GM12878 (cell line): ENCODE measurements around the gene GRXCR2. TPM values are rescaled to one million over a fixed set of nuclear protein-coding genes. Genes with fewer than 3 reads are reported as not detected.

Experiments
- ATAC-seq: fragments of 200-7000 bp; cut with Tn5 transposase; 3 replicates; pipeline ENCODE4 v1.9.1; 2020; ENCODE audit warnings: mild to moderate bottlenecking, moderate library complexity
- BruUV-seq: library from RNA; stranded (reverse); fragments of 400-500 nt; replicated peaks from 2 replicates; lab custom pipeline; 2021; lab: Mats Ljungman, UMichigan
- CTCF ChIA-PET: fragments of 300-600 bp; sonication (Branson Sonifier 250); formaldehyde crosslinking; extraction: SDS; loops from one replicate; lab custom pipeline; 2021; ENCODE audit warnings: inconsistent platforms; lab: Yijun Ruan, JAX
- POLR2A ChIA-PET: fragments of 350-600 bp; formaldehyde crosslinking; extraction: SDS; loops from one replicate; lab custom pipeline; 2021; ENCODE audit warnings: inconsistent platforms; lab: Charles Lee
- RAD21 ChIA-PET: fragments of 300-600 bp; sonication (Branson Sonifier 250); formaldehyde crosslinking; loops from one replicate; lab custom pipeline; 2023; ENCODE audit warnings: antibody characterized with exemption; ENCODE audit not compliant: unreplicated experiment; lab: Charles Lee
- SMC1A ChIA-PET: fragments of 300-600 bp; sonication (Branson Sonifier 250); formaldehyde crosslinking; loops from one replicate; lab custom pipeline; 2023; ENCODE audit not compliant: unreplicated experiment, uncharacterized antibody; lab: Charles Lee
- DNase-seq: peaks from one replicate; pipeline ENCODE4 v3.0.0-alpha.2; 2011; ENCODE audit warnings: low read depth, low spot score
- FAIRE-seq: peaks from 3 replicates; lab custom pipeline; 2011; peaks lifted over from hg19 to GRCh38; lab: Jason Lieb, UNC
- H2AFZ ChIP-seq: 2 replicates; pipeline ENCODE4 v1.6.0; 2011; ENCODE audit warnings: low read depth, low read length, control low read depth; ENCODE audit not compliant: control insufficient read depth
- H3K27ac ChIP-seq: 2 replicates; pipeline ENCODE4 v1.5.1; 2011; ENCODE audit warnings: control low read depth; ENCODE audit not compliant: control insufficient read depth, insufficient read depth
- H3K27me3 ChIP-seq, 2 experiments: replicated peaks in 1 of 2; 2 replicates each; pipeline versions ENCODE4 v1.6.0 to v1.6.1; 2011; ENCODE audit warnings: low read length in 1 of 2; ENCODE audit not compliant: control insufficient read depth in 2 of 2, insufficient read depth in 2 of 2
- H3K36me3 ChIP-seq, 2 experiments: 2 replicates each; pipeline ENCODE4 v1.5.1; 2011; ENCODE audit warnings: low read length in 1 of 2; ENCODE audit not compliant: control insufficient read depth in 2 of 2, insufficient read depth in 2 of 2
- H3K4me1 ChIP-seq: 2 replicates; pipeline ENCODE4 v1.6.1; 2011; ENCODE audit warnings: mild to moderate bottlenecking, low read length, moderate library complexity, mixed read lengths; ENCODE audit not compliant: control insufficient read depth, insufficient read depth
- H3K4me2 ChIP-seq: 2 replicates; pipeline ENCODE4 v1.6.0; 2011; ENCODE audit warnings: control low read depth; ENCODE audit not compliant: control insufficient read depth, insufficient read depth
- H3K4me3 ChIP-seq: fragments of 200-600 bp; sonication (generic); 2 replicates; pipeline ENCODE4 v1.5.1; 2016
- H3K79me2 ChIP-seq: 2 replicates; pipeline ENCODE4 v1.6.0; 2011; ENCODE audit warnings: low read length; ENCODE audit not compliant: control insufficient read depth, insufficient read depth
- H3K9ac ChIP-seq: 2 replicates; pipeline ENCODE4 v1.8.0; 2011; ENCODE audit warnings: low read length, control low read depth, mixed read lengths; ENCODE audit not compliant: control insufficient read depth, insufficient read depth
- H3K9me3 ChIP-seq: replicated peaks from 3 replicates; pipeline ENCODE4 v1.5.1; 2011; ENCODE audit warnings: mild to moderate bottlenecking, low read length; ENCODE audit not compliant: control insufficient read depth, insufficient read depth
- H4K20me1 ChIP-seq: 2 replicates; pipeline ENCODE4 v1.6.0; 2011; ENCODE audit not compliant: control insufficient read depth, insufficient read depth
- CREB1 ChIP-seq: IDR thresholded peaks from 2 replicates; pipeline ENCODE4 v1.6.1; 2012; ENCODE audit warnings: low read depth, mild to moderate bottlenecking, inconsistent platforms
- EP300 ChIP-seq, 2 experiments: fragments of 150-350 bp in 1 of 2; IDR thresholded peaks; 2 replicates each; pipeline ENCODE4 v1.6.1; 2011 to 2012; ENCODE audit warnings: low read depth in 2 of 2, low read length in 2 of 2, borderline replicate concordance in 1 of 2, improper control_type of control experiment in 1 of 2, inconsistent platforms in 1 of 2; ENCODE audit not compliant: control insufficient read depth in 1 of 2
- ETV6 ChIP-seq, 2 experiments: fragments of 450-650 bp in 1 of 2; IDR thresholded peaks in 1 of 2; conservative IDR thresholded peaks in 1 of 2; 2 replicates each; pipeline ENCODE4 v1.6.1; 2014; ENCODE audit warnings: antibody characterized with exemption in 1 of 2, borderline replicate concordance in 1 of 2, low read depth in 1 of 2, mild to moderate bottlenecking in 1 of 2, moderate library complexity in 1 of 2
- HCFC1 ChIP-seq: fragments of 150-350 bp; IDR thresholded peaks from 2 replicates; pipeline ENCODE4 v1.6.1; 2014; ENCODE audit warnings: low read length
- MEF2B ChIP-seq: fragments of 450-650 bp; IDR thresholded peaks from 2 replicates; pipeline ENCODE4 v1.6.1; 2018; ENCODE audit warnings: mild to moderate bottlenecking, moderate library complexity; ENCODE audit not compliant: partially characterized antibody, poor library complexity, severe bottlenecking
- MTA3 ChIP-seq: IDR thresholded peaks from 2 replicates; pipeline ENCODE4 v1.6.1; 2012; ENCODE audit warnings: low read length, inconsistent platforms, borderline replicate concordance
- NFYB ChIP-seq: IDR thresholded peaks from 2 replicates; pipeline ENCODE4 v1.6.1; 2011; ENCODE audit warnings: low read depth, mild to moderate bottlenecking, low read length, improper control_type of control experiment, moderate library complexity; ENCODE audit not compliant: insufficient read depth
- POLR2AphosphoS2 ChIP-seq: IDR thresholded peaks from 2 replicates; pipeline ENCODE4 v1.6.1; 2011; ENCODE audit warnings: low read depth, mild to moderate bottlenecking, low read length, improper control_type of control experiment, moderate library complexity
- TAF1 ChIP-seq: IDR thresholded peaks from 2 replicates; pipeline ENCODE4 v1.6.1; 2011; ENCODE audit warnings: mild to moderate bottlenecking, low read depth, low read length, borderline replicate concordance
- YY1 ChIP-seq: IDR thresholded peaks from 2 replicates; pipeline ENCODE4 v1.6.1; 2011; ENCODE audit warnings: low read depth, mild to moderate bottlenecking, low read length
- ZBED1 ChIP-seq: IDR thresholded peaks from 2 replicates; pipeline ENCODE4 v1.6.1; 2016; ENCODE audit warnings: borderline replicate concordance
- WGBS: methylation state at CpG from one replicate; pipeline ENCODE4 v1.1.6; 2016; ENCODE audit warnings: low lambda C conversion rate; ENCODE audit not compliant: insufficient replicate concordance, insufficient coverage; ENCODE audit errors: missing lambda C conversion rate; 5-methylcytosine and 5-hydroxymethylcytosine counted together
- in situ Hi-C: fragments of 300-500 bp; cut with MboI; formaldehyde crosslinking; loops from 9 replicates; pipeline ENCODE4 v1.14.3; 2018; ENCODE audit warnings: mixed read lengths
- intact Hi-C: fragments of 100-400 bp; cut with micrococcal nuclease; formaldehyde crosslinking; loops from one replicate; pipeline ENCODE4 v1.14.2; 2022; ENCODE audit not compliant: unreplicated experiment
- polyA plus RNA-seq, 11 experiments: library from polyadenylated mRNA; depleted of rRNA in 4 of 11; unstranded in 6 of 11; stranded (reverse) in 5 of 11; fragments of >200 nt; fragmentation: Nextera tagmentation in 4 of 11; fragmentation: Illumina TruSeq in 1 of 11; extraction: Ambion mirVana in 4 of 11; extraction: Trizol in 1 of 11; gene quantifications; 1 replicate in 1 of 11; 2 replicates in 10 of 11; pipeline versions ENCODE4 v1.2.1 to v1.2.3, GENCODE V29; 2011 to 2016; ENCODE audit warnings: inconsistent platforms in 2 of 11, missing spikeins in 2 of 11, low read depth in 1 of 11
- total RNA-seq, 4 experiments: library from RNA; depleted of rRNA in 3 of 4; stranded (reverse); fragments of >200 nt in 3 of 4; fragmentation: Illumina TruSeq in 1 of 4; extraction: Trizol in 1 of 4; gene quantifications; 2 replicates each; pipeline versions ENCODE4 v1.2.1 to v1.2.3, GENCODE V29; 2013 to 2021
- TF ChIP-seq, protein P1 (sequence below): fragments of 450-650 bp; IDR thresholded peaks from 2 replicates; pipeline ENCODE4 v1.6.1; 2017; ENCODE audit warnings: mild to moderate bottlenecking, moderate library complexity
- TF ChIP-seq, protein P2 (sequence below): fragments of 450-650 bp; IDR thresholded peaks from 2 replicates; pipeline ENCODE4 v1.6.1; 2014; ENCODE audit warnings: mild to moderate bottlenecking
- TF ChIP-seq, protein P3 (sequence below): fragments of 150-350 bp; IDR thresholded peaks from 2 replicates; pipeline ENCODE4 v1.6.1; 2016; ENCODE audit warnings: low read depth, low read length
- TF ChIP-seq, protein P4 (sequence below): fragments of 450-650 bp; IDR thresholded peaks from 2 replicates; pipeline ENCODE4 v1.6.1; 2016; ENCODE audit warnings: mild to moderate bottlenecking

GRXCR2 gene
- total and polyA plus RNA-seq, 10 of the 15 experiments (the other 5 are each of a cell fraction or from before 2014, with no cell fraction given), result not detected

DNA sequence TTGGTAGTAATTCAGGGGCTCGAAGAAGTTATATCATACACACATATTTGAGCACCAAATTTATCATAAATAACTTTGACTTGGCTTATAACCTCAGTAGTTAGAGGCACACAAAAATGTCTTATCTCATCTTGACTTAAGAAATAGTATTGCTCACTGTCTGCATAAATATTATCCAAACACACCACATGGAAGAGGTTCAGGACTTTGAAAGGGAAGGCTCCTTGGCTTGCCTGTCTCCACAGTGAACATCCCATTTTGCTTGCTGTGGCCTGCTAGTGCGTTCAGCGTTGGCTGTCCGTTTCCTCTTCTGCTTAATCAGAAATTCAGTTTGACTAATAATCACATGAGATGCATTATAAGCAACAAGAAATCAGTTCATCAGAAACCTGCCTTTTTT is 13.9 kb downstream of the GRXCR2 start:
- in situ Hi-C loops, result no loop called here
- ChIA-PET SMC1A (no interaction called here), CTCF (no interaction called here)
- TF ChIP-seq, protein P1, sequence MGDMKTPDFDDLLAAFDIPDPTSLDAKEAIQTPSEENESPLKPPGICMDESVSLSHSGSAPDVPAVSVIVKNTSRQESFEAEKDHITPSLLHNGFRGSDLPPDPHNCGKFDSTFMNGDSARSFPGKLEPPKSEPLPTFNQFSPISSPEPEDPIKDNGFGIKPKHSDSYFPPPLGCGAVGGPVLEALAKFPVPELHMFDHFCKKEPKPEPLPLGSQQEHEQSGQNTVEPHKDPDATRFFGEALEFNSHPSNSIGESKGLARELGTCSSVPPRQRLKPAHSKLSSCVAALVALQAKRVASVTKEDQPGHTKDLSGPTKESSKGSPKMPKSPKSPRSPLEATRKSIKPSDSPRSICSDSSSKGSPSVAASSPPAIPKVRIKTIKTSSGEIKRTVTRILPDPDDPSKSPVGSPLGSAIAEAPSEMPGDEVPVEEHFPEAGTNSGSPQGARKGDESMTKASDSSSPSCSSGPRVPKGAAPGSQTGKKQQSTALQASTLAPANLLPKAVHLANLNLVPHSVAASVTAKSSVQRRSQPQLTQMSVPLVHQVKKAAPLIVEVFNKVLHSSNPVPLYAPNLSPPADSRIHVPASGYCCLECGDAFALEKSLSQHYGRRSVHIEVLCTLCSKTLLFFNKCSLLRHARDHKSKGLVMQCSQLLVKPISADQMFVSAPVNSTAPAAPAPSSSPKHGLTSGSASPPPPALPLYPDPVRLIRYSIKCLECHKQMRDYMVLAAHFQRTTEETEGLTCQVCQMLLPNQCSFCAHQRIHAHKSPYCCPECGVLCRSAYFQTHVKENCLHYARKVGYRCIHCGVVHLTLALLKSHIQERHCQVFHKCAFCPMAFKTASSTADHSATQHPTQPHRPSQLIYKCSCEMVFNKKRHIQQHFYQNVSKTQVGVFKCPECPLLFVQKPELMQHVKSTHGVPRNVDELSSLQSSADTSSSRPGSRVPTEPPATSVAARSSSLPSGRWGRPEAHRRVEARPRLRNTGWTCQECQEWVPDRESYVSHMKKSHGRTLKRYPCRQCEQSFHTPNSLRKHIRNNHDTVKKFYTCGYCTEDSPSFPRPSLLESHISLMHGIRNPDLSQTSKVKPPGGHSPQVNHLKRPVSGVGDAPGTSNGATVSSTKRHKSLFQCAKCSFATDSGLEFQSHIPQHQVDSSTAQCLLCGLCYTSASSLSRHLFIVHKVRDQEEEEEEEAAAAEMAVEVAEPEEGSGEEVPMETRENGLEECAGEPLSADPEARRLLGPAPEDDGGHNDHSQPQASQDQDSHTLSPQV, result no peak
- no peak for TF ChIP-seq ETV6 (conservative IDR thresholded peaks at IDR 0.05 in 1 of 2, IDR thresholded peaks at IDR 0.05 in 1 of 2; ENCODE audit: borderline replicate concordance in 1 of 2, low read depth in 1 of 2)
- no peak for TF ChIP-seq TAF1
- TF ChIP-seq MEF2B, result no peak
- no peak for TF ChIP-seq NFYB
- TF ChIP-seq, protein P2, sequence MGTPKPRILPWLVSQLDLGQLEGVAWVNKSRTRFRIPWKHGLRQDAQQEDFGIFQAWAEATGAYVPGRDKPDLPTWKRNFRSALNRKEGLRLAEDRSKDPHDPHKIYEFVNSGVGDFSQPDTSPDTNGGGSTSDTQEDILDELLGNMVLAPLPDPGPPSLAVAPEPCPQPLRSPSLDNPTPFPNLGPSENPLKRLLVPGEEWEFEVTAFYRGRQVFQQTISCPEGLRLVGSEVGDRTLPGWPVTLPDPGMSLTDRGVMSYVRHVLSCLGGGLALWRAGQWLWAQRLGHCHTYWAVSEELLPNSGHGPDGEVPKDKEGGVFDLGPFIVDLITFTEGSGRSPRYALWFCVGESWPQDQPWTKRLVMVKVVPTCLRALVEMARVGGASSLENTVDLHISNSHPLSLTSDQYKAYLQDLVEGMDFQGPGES, result no peak
- no peak for TF ChIP-seq POLR2AphosphoS2
- no peak for TF ChIP-seq EP300 (IDR thresholded peaks at IDR 0.05; ENCODE audit: borderline replicate concordance in 1 of 2, control insufficient read depth in 1 of 2, low read depth in 2 of 2, low read length in 2 of 2)
- TF ChIP-seq, protein P3, sequence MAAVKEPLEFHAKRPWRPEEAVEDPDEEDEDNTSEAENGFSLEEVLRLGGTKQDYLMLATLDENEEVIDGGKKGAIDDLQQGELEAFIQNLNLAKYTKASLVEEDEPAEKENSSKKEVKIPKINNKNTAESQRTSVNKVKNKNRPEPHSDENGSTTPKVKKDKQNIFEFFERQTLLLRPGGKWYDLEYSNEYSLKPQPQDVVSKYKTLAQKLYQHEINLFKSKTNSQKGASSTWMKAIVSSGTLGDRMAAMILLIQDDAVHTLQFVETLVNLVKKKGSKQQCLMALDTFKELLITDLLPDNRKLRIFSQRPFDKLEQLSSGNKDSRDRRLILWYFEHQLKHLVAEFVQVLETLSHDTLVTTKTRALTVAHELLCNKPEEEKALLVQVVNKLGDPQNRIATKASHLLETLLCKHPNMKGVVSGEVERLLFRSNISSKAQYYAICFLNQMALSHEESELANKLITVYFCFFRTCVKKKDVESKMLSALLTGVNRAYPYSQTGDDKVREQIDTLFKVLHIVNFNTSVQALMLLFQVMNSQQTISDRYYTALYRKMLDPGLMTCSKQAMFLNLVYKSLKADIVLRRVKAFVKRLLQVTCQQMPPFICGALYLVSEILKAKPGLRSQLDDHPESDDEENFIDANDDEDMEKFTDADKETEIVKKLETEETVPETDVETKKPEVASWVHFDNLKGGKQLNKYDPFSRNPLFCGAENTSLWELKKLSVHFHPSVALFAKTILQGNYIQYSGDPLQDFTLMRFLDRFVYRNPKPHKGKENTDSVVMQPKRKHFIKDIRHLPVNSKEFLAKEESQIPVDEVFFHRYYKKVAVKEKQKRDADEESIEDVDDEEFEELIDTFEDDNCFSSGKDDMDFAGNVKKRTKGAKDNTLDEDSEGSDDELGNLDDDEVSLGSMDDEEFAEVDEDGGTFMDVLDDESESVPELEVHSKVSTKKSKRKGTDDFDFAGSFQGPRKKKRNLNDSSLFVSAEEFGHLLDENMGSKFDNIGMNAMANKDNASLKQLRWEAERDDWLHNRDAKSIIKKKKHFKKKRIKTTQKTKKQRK, result no peak
- no peak for TF ChIP-seq HCFC1
- TF ChIP-seq, protein P4, sequence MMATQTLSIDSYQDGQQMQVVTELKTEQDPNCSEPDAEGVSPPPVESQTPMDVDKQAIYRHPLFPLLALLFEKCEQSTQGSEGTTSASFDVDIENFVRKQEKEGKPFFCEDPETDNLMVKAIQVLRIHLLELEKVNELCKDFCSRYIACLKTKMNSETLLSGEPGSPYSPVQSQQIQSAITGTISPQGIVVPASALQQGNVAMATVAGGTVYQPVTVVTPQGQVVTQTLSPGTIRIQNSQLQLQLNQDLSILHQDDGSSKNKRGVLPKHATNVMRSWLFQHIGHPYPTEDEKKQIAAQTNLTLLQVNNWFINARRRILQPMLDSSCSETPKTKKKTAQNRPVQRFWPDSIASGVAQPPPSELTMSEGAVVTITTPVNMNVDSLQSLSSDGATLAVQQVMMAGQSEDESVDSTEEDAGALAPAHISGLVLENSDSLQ, result no peak
- TF ChIP-seq CREB1, result no peak
- TF ChIP-seq MTA3, result no peak
- TF ChIP-seq ZBED1, result no peak
- TF ChIP-seq YY1, result no peak

More for the DNA sequence above, 13.9 kb downstream of the GRXCR2 start:
- ChIA-PET RAD21 (no interaction called here), POLR2A (no interaction called here)
- no peak overlapping the region for H3K4me2 ChIP-seq
- FAIRE-seq, result no peak
- no peaks in the 10 kb centered on the region for H3K27me3 ChIP-seq
- H3K9me3 ChIP-seq, result no peaks in the 10 kb centered on the region
- H4K20me1 ChIP-seq, result no peaks in the 10 kb centered on the region
- no peaks in the 10 kb centered on the region for H3K36me3 ChIP-seq
- no peak for ATAC-seq
- no peak overlapping the region for H3K27ac ChIP-seq
- H3K4me3 ChIP-seq, result no peak overlapping the region
- no peaks in the 10 kb centered on the region for H3K4me1 ChIP-seq
- H3K9ac ChIP-seq, result no peak overlapping the region
- no peak overlapping the region for H2AFZ ChIP-seq
- BruUV-seq, result no TSS peak
- intact Hi-C loops, result no loop called here
- DNase-seq, result no peak
- no peaks in the 10 kb centered on the region for H3K79me2 ChIP-seq
- 1% methylated on average over 4 of the region's 4 CpGs for WGBS
